ENCODE measurements around the gene SLC6A12. TPM values are rescaled to one million over a fixed set of nuclear protein-coding genes. Genes with fewer than 3 reads are reported as not detected.

SLC6A12 gene
- total RNA-seq, 4 donors from 2014 or later: 0.21 to 0.60 (median 0.39) TPM; not detected in 1

- WGBS, 2 donors: 91 to 93% methylated on average over 10 of the region's 10 CpGs
- peaks cover 0 to 27% (median 0%) of the 10 kb centered on the region in 4 donors for H3K9me3 ChIP-seq
- TF ChIP-seq POLR2A (IDR thresholded peaks at IDR 0.05) (no peak), EP300 (IDR thresholded peaks at IDR 0.05) (no peak)
- TF ChIP-seq, protein P1, sequence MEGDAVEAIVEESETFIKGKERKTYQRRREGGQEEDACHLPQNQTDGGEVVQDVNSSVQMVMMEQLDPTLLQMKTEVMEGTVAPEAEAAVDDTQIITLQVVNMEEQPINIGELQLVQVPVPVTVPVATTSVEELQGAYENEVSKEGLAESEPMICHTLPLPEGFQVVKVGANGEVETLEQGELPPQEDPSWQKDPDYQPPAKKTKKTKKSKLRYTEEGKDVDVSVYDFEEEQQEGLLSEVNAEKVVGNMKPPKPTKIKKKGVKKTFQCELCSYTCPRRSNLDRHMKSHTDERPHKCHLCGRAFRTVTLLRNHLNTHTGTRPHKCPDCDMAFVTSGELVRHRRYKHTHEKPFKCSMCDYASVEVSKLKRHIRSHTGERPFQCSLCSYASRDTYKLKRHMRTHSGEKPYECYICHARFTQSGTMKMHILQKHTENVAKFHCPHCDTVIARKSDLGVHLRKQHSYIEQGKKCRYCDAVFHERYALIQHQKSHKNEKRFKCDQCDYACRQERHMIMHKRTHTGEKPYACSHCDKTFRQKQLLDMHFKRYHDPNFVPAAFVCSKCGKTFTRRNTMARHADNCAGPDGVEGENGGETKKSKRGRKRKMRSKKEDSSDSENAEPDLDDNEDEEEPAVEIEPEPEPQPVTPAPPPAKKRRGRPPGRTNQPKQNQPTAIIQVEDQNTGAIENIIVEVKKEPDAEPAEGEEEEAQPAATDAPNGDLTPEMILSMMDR (IDR thresholded peaks at IDR 0.05): no peak
Observed at GRCh38 chr12:234891-235415, 21.0 kb upstream of the SLC6A12 start.

GRCh38 chr12:234019-234418 is 20.1 kb upstream of the SLC6A12 start:
- peaks cover 0 to 8% (median 0%) of the 10 kb centered on the region in 4 donors for H3K4me1 ChIP-seq
- 73 to 80% methylated on average over 7 of the region's 7 CpGs for WGBS, 2 donors
- no peak for TF ChIP-seq EP300 (IDR thresholded peaks at IDR 0.05)
- TF ChIP-seq, protein P1 (IDR thresholded peaks at IDR 0.05): no peak
- no peak for TF ChIP-seq POLR2A (IDR thresholded peaks at IDR 0.05)
- H3K4me3 ChIP-seq: no peak overlapping the region
- H3K27me3 ChIP-seq: no peaks in the 10 kb centered on the region
- DNase-seq (ENCODE audit: low spot score in 2 of 2): no peak
- H3K9me3 ChIP-seq: peaks cover 0 to 27% (median 0%) of the 10 kb centered on the region in 4 donors
- no peak overlapping the region for H3K27ac ChIP-seq
- H3K36me3 ChIP-seq: no peaks in the 10 kb centered on the region

More at GRCh38 chr12:234891-235415, 21.0 kb upstream of the SLC6A12 start:
- DNase-seq (ENCODE audit: low spot score in 2 of 2): no peak
- Histone ChIP-seq H3K27ac (no peak overlapping the region), H3K4me1 (peaks cover 0 to 2% (median 0%) of the 10 kb centered on the region in 4 donors), H3K4me3 (no peak overlapping the region), H3K36me3 (no peaks in the 10 kb centered on the region), H3K27me3 (no peaks in the 10 kb centered on the region)

GRCh38 chr12:233615-233968 is 19.6 kb upstream of the SLC6A12 start:
- TF ChIP-seq POLR2A (IDR thresholded peaks at IDR 0.05) (no peak), EP300 (IDR thresholded peaks at IDR 0.05) (no peak)
- TF ChIP-seq, protein P1 (IDR thresholded peaks at IDR 0.05): no peak
- WGBS, 2 donors: 65 to 71% methylated on average over 3 of the region's 3 CpGs
- Histone ChIP-seq H3K9me3 (peaks cover 0 to 27% (median 0%) of the 10 kb centered on the region in 4 donors), H3K27ac (no peak overlapping the region), H3K4me1 (peaks cover 0 to 9% (median 0%) of the 10 kb centered on the region in 4 donors), H3K36me3 (no peaks in the 10 kb centered on the region), H3K4me3 (no peak overlapping the region), H3K27me3 (no peaks in the 10 kb centered on the region)
- no peak for DNase-seq (ENCODE audit: low spot score in 2 of 2)

DNA sequence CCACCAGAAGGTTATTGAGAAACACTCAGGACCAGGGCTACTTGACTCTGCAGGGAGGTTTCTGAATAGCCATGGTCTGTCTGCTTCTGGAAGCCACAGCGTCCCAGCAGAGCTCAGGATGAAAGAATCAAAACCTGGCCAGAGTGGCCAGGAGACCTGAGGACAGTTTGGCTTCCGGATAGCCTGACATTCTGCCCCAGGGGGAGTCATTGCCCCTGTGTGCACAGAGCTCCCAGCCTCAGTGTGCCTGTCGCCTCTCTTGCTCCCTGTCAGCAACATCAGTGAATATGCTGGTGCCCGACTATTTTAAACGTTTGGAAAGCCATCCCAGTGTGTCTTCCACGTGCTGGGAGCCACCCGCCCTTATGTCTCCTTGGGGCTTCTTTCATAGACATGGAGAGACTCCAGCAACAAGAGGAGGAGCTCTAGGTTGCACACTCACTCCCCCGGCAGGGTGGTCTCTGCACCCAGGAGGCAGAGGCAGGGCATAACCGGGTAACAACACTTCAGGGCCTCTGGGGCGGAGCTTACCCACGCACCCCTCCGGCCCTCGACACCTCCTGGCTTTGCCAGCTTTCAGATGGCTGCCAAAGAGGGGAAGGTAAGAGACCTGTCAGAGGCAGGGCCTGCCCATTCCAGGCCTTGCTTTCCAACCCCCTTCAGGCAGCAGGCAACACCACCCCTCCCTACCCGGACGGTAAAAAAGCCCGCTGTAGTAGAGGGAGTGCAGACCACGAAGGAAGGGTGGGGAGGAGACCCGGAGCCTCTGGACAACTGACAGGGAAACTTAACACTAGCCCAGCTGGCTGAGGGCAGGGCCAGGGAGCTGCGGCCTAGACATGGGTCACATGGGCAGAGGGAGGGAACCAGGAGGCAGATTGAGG is 19.0 kb upstream of the SLC6A12 start:
- TF ChIP-seq EP300 (IDR thresholded peaks at IDR 0.05) (no peak), POLR2A (IDR thresholded peaks at IDR 0.05) (no peak)
- Histone ChIP-seq H3K27ac (no peak overlapping the region), H3K9me3 (peaks cover 0 to 27% (median 0%) of the 10 kb centered on the region in 4 donors), H3K4me1 (peaks cover 0 to 9% (median 0%) of the 10 kb centered on the region in 4 donors), H3K4me3 (no peak overlapping the region), H3K27me3 (no peaks in the 10 kb centered on the region), H3K36me3 (no peaks in the 10 kb centered on the region)
- 38 to 41% methylated on average over 14 to 18 of the region's 19 CpGs for WGBS, 2 donors
- DNase-seq (ENCODE audit: low spot score in 2 of 2): no peak

DNA sequence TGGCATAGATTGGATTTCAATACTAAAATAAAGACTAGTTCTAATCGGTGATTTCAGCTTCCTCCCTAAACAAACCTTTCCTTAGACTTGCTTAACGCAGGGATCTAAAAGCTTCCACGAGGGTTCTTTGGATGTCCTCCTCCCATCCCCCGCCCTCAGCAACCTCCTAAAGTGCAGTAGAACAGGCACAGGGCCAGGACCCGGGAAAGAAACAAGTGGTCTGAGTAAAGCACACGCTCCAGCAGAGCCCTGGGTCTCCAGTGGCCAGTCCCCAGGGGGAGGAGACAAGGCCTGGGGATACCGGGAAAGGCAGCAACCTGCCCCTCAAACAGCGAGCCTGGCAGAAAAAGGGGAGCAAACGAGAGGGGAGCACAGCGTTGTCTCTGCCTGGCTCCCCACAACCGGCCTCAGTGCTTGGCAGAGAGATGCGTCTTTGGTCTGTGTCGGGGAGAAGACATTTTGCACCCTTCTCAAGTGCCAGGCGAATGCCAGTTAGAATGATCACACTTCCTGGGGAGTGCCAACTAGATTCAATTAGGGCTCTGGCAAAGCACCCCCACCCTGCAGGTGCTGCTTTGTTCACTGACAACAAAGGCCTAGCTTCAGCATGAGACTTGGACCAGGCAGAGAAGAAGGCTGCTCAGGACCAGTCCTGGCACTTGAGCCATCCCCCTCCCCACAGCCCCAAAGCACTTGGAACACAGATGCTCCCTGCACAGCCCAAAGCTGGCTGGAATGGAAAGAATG is 17.1 kb upstream of the SLC6A12 start:
- TF ChIP-seq EP300 (IDR thresholded peaks at IDR 0.05) (no peak), POLR2A (IDR thresholded peaks at IDR 0.05) (no peak)
- TF ChIP-seq, protein P1 (IDR thresholded peaks at IDR 0.05): no peak
- Histone ChIP-seq H3K27ac (no peak overlapping the region), H3K36me3 (no peaks in the 10 kb centered on the region), H3K27me3 (no peaks in the 10 kb centered on the region), H3K4me1 (peaks cover 0 to 9% (median 0%) of the 10 kb centered on the region in 4 donors), H3K4me3 (no peak overlapping the region), H3K9me3 (peaks cover 0 to 16% (median 0%) of the 10 kb centered on the region in 4 donors)
- no peak for DNase-seq (ENCODE audit: low spot score in 2 of 2)
- WGBS, 2 donors: 56 to 62% methylated on average over 14 of the region's 14 CpGs
